Spleen (tissue), 7 donors: ENCODE data around the gene TNFSF18.

Experiments used
- CTCF ChIP-seq, 11 experiments: fragments of 200-600 bp in 7 of 11; fragments of 450-650 bp in 4 of 11; sonication (generic) in 4 of 11; IDR thresholded peaks in 8 of 11; conservative IDR thresholded peaks in 3 of 11; 1 replicate in 7 of 11; 2 replicates in 4 of 11; pipeline versions ENCODE4 v1.4.0 to v1.8.0; 2016 to 2021; ENCODE audit warnings: antibody characterized with exemption in 11 of 11, inconsistent platforms in 4 of 11, mild to moderate bottlenecking in 1 of 11
- POLR2AphosphoS5 ChIP-seq, 3 donors: sonication (generic); formaldehyde crosslinking; IDR thresholded peaks; one replicate each; pipeline ENCODE4 v1.5.1; 2017; ENCODE audit warnings: antibody characterized with exemption in 3 of 3
- donor health status: DM: no; HTN: no; CAD: no; lungs with moderate emphysema.
- donor health status: DM: no; HTN: no; CAD: no.
- donor health status: DM: no; HTN: no; CAD: no.

GRCh38 chr1:173050865-173051264 is at the start of gene TNFSF18:
- TF ChIP-seq CTCF (IDR thresholded peaks at IDR 0.05 in 8 of 11, conservative IDR thresholded peaks at IDR 0.05 in 3 of 11) (no peak), POLR2AphosphoS5 (IDR thresholded peaks at IDR 0.05) (no peak)
